Measurements from ENCODE around the gene AGXT2. TPM values are rescaled to one million over a fixed set of nuclear protein-coding genes. Genes with fewer than 3 reads are reported as not detected.

AGXT2 gene
- total RNA-seq, 1 experiment from 2014 or later = not detected

DNA sequence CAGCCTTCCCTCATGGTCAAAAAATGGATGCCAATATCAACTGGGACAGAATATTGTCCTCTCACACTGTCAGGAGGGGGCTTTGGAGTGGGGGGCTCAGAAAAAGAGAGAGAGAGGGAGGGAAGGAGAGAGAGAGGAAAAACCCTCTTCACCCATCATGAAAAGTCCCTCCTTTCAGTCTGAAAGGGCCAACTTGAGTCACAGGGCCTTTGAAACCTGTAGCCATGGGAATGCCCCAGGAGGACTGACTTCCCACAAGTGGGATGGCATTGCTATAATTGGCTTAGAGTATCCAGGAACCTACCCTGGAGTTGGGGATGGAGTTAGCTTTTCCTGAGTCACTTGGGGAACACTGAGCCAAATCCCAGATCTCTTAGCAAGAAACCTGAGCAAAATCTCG is 77.2 kb downstream of the AGXT2 start:
- DNase-seq (ENCODE audit: low read depth) = no peak

DNA sequence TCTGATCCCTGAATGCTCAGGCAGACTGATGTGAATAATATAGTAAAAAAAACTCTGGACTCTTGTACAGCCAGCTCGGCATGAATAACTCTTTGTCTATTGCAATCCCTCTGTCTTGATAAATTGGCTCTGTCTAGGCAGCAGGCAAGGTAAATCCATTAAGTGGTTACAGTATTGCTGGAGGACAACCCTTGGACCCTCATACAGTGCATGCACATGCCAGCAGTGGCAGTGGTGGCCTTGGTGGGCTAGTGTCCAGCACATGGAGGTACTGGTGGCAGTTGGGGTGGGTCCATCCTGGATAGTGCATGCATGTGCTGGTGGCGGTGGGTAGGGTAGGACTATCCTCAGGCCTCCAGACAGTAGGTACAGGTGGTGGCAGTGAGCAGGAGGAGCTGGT is 79.5 kb downstream of the AGXT2 start:
- no peak for DNase-seq (ENCODE audit: low read depth)

DNA sequence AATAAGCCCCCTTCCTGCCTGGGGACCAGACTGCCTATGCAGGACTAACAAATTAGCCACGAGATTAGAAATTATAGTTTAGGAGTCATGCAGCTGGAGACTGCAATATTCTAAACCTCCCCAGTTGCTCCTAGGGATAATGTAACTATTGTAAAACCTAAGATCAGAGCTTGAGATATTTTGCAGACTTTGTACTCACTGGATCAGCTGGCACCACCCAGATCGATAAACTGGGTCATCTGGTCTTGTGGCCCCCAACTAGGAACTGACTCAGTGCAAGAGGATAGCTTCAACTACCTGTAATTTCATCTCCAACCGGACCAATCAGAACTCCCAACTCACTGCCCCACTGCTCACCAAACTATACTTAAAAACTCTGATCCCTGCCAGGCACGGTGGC is 80.2 kb downstream of the AGXT2 start:
- no peak for DNase-seq (ENCODE audit: low read depth)

DNA sequence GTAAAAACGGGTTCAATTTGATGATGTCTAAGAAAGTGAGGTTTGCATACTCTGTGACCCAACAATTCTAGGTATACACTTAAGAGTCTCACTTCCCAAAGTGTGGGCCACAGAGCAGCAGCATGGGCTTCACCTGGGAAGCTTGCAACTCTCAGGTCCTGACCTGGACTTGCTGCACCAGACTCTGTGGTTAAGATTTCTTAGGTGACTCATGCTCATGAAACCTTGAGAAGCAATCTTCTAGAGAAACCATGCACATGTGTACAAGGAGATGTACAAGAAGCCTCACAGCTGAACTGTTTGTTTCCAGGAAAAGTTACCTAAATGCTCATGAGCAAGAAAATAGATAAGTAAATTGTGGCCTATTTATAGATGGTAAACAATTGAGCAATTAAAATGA is 88.4 kb downstream of the AGXT2 start:
- peak; percentile 72 for DNase-seq (ENCODE audit: low read depth)

DNA sequence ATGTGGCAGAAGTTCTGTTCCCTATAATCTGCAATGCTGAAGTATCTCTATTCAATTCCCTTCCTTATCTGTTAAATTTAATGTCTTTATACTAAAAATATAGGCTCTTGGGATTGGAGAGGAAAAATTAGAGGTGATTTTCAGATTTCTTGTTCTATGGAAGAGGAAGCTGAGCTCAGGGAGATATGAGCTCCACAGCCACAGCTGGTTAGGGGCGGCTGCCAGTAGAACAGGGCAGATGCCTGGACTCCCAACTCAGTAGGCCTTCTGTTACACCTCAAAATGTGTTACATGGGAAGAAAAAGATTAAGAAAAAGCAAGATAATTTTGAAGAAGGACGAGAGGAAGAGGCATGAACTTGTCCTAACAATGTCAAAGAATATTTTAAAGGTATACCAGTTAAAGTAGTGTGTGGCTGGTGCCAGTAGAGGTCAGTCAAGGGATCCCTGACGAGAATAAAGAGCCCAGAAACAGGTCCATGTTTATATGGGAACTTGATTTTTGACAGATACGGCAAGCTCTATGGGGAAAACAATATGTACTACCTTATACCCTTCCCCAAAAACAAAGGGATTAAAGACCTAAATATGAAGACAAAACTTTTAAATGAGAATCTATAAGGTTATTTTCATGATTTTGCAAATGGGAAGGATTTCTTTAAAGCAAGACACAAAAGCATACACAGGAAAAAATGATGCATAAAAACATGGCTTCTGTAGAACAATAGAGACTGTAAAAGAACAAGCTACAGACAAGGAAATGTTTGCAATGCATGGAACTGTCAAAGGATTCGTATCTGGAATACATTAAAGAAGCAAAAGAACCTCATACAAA is 89.7 kb downstream of the AGXT2 start:
- DNase-seq (ENCODE audit: low read depth) = peak; percentile 36

DNA sequence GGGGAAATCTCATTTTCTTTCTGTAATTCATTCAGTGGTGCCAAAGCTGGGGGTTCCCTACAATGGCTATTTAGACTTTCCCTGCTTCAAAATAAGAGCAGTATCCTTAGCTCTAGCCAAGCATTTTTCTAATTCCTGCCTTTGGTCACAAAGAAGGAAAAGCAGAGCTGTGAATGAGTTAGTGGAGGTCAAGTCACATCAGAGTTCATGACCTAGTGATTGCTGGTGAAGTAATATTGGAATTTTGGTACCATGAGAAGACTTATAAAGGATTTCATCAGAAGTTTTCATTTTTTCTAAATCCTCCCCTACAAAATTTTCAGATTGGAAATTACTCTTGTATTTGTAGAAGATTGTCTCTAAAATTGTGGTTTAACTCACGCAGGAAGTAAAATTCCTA is 90.4 kb downstream of the AGXT2 start:
- no peak for DNase-seq (ENCODE audit: low read depth)

Other genes starting within 250 kb of the AGXT2 start
- not detected in 2 replicates for gene TTC23L, start 208.8 kb downstream of the AGXT2 start, total RNA-seq (2014; rRNA removed; shearing (Covaris generic))
- 79.0 and 113 TPM in 2 replicates for gene RAD1, start 132.4 kb downstream of the AGXT2 start, total RNA-seq (2014; rRNA removed; shearing (Covaris generic))
- gene BRIX1, start 132.2 kb downstream of the AGXT2 start, total RNA-seq (2014; rRNA removed; shearing (Covaris generic)) = 90.4 and 108 TPM in 2 replicates
- gene DNAJC21, start 118.4 kb downstream of the AGXT2 start, total RNA-seq (2014; rRNA removed; shearing (Covaris generic)) = 23.5 and 25.8 TPM in 2 replicates
- gene PRLR, start 182.5 kb upstream of the AGXT2 start, total RNA-seq (2014; rRNA removed; shearing (Covaris generic)) = 0.34 and 1.7 TPM in 2 replicates